ENCODE data around the gene KCTD13.

The KCTD13 gene

DNA sequence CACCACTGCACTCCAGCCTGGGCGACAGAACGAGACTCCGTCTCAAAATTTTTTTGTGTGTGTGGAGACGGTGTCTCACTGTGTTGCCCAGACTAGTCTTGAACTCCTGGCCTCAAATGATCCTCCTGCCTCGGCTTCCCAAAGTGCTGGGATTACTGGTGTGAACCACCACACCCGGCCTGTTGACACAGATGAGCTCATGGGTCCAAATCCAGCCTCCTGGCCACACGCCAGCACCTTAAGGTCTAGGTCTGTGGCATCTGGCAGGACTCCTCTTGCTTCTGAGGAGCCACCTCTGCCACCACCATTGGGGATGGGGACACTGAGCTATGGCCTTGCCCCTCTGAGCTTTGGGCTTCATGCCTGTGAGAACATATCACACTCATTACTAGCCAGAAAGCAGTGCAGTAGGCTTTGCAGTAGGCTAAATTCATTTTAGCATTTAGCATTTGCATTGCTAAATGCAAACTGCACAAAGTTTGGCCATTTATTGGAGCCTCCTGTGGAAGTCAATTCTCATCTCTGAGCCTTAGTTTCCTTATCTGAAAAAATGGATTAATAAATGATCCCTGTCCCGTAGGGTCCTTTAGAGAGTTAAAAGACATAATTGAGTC, 57.5 kb downstream of the KCTD13 start:
- no peak overlapping the region for H3K27ac ChIP-seq (ENCODE audit: low read depth, low read length)
- H3K27me3 ChIP-seq (ENCODE audit: control insufficient read depth in 1 of 2, insufficient read depth in 2 of 2, low read length in 2 of 2), result no peaks in the 10 kb centered on the region
- H3K9me3 ChIP-seq (ENCODE audit: control insufficient read depth in 1 of 2, low read length in 2 of 2), result no peaks in the 10 kb centered on the region
- peaks cover 3 to 4% of the 10 kb centered on the region in 2 donors for H3K4me1 ChIP-seq (ENCODE audit: control insufficient read depth in 1 of 2, insufficient read depth in 2 of 2, low read length in 2 of 2)
- H3K9ac ChIP-seq (ENCODE audit: low read depth in 1 of 2, low read length in 2 of 2), result no peak overlapping the region
- no peak overlapping the region for H3K4me3 ChIP-seq (ENCODE audit: low read depth in 1 of 2, low read length in 2 of 2)
- no peaks in the 10 kb centered on the region for H3K36me3 ChIP-seq (ENCODE audit: control insufficient read depth in 1 of 2, insufficient read depth in 2 of 2, low read length in 2 of 2)

GRCh38 chr16:29864205-29864604, 61.8 kb downstream of the KCTD13 start:
- H3K4me1 ChIP-seq (ENCODE audit: control insufficient read depth in 1 of 2, insufficient read depth in 2 of 2, low read length in 2 of 2), result peaks cover 19 to 24% of the 10 kb centered on the region in 2 donors
- no peak overlapping the region for H3K4me3 ChIP-seq (ENCODE audit: low read depth in 1 of 2, low read length in 2 of 2)
- no peaks in the 10 kb centered on the region for H3K9me3 ChIP-seq (ENCODE audit: control insufficient read depth in 1 of 2, low read length in 2 of 2)
- no peaks in the 10 kb centered on the region for H3K27me3 ChIP-seq (ENCODE audit: control insufficient read depth in 1 of 2, insufficient read depth in 2 of 2, low read length in 2 of 2)
- H3K9ac ChIP-seq (ENCODE audit: low read depth in 1 of 2, low read length in 2 of 2), result no peak overlapping the region
- H3K27ac ChIP-seq (ENCODE audit: low read depth, low read length), result no peak overlapping the region
- H3K36me3 ChIP-seq (ENCODE audit: control insufficient read depth in 1 of 2, insufficient read depth in 2 of 2, low read length in 2 of 2), result peaks cover 0 to 17% of the 10 kb centered on the region in 2 donors

DNA sequence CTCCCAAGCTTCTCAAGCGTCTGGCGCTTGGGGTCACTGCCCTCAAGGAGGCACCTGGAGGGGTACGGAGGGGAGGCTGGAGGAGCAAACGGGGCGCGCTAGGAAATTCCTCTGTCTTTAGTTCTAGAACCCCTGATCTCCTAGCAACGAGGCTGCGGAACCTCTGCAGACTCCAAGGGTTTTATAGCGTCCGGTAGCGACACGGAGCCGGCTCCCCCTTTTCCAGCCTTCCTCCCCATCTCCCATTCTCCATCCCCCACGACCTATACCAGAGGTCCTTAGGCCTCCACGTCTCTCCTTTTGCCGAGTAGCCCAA, 62.4 kb downstream of the KCTD13 start:
- no peaks in the 10 kb centered on the region for H3K27me3 ChIP-seq (ENCODE audit: control insufficient read depth in 1 of 2, insufficient read depth in 2 of 2, low read length in 2 of 2)
- H3K9ac ChIP-seq (ENCODE audit: low read depth in 1 of 2, low read length in 2 of 2), result peak overlapping the region; percentile 74 to 94
- peaks cover 19 to 24% of the 10 kb centered on the region in 2 donors for H3K4me1 ChIP-seq (ENCODE audit: control insufficient read depth in 1 of 2, insufficient read depth in 2 of 2, low read length in 2 of 2)
- H3K9me3 ChIP-seq (ENCODE audit: control insufficient read depth in 1 of 2, low read length in 2 of 2), result no peaks in the 10 kb centered on the region
- peak overlapping the region; percentile 54 to 87 for H3K4me3 ChIP-seq (ENCODE audit: low read depth in 1 of 2, low read length in 2 of 2)
- no peak overlapping the region for H3K27ac ChIP-seq (ENCODE audit: low read depth, low read length)
- H3K36me3 ChIP-seq (ENCODE audit: control insufficient read depth in 1 of 2, insufficient read depth in 2 of 2, low read length in 2 of 2), result peaks cover 3 to 22% of the 10 kb centered on the region in 2 donors

- H3K4me1 ChIP-seq (ENCODE audit: control insufficient read depth in 1 of 2, insufficient read depth in 2 of 2, low read length in 2 of 2), result peaks cover 19 to 24% of the 10 kb centered on the region in 2 donors
- H3K27ac ChIP-seq (ENCODE audit: low read depth, low read length), result peak within 1 kb of the TSS; percentile 64
- H3K4me3 ChIP-seq (ENCODE audit: low read depth in 1 of 2, low read length in 2 of 2), result peak within 1 kb of the TSS; percentile 87 to 97
- H3K27me3 ChIP-seq (ENCODE audit: control insufficient read depth in 1 of 2, insufficient read depth in 2 of 2, low read length in 2 of 2), result no peaks in the 10 kb centered on the region
- H3K36me3 ChIP-seq (ENCODE audit: control insufficient read depth in 1 of 2, insufficient read depth in 2 of 2, low read length in 2 of 2), result peaks cover 5 to 27% of the 10 kb centered on the region in 2 donors
- H3K9me3 ChIP-seq (ENCODE audit: control insufficient read depth in 1 of 2, low read length in 2 of 2), result no peaks in the 10 kb centered on the region
- H3K9ac ChIP-seq (ENCODE audit: low read depth in 1 of 2, low read length in 2 of 2), result peak within 1 kb of the TSS; percentile 74 to 94
Measured at GRCh38 chr16:29862884-29863668, 63.0 kb downstream of the KCTD13 start, which contains the start of gene CDIPT. Gene CDIPT (minus strand): TSS chr16:29863226. CDS start chr16:29862857, 369 bp downstream.

DNA sequence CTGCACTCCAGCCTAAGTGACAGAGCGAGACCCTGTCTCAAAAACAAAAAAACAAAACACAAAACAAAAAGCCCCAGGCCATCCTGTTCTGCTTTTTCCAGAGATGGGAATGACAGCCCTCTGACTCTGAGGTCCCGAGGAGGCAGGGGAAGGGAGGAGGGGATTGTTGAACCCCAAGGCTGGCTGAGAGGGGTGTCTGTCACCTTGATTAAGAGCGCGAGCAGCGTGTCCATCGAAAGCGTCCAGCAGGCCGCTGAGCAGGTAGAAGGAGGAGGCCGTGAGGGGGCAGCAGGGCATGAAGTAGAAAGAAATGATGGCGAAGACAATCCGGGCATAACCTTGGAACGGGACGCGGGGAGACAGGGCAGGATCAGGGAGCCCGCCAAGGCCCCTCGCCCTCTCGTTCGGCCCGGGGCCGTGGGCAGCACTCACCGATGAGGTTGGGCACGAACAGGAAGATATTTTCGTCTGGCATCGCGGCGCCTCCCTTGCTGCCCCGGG, 63.6 kb downstream of the KCTD13 start:
- Histone ChIP-seq H3K36me3 (ENCODE audit: control insufficient read depth in 1 of 2, insufficient read depth in 2 of 2, low read length in 2 of 2) (peaks cover 5 to 27% of the 10 kb centered on the region in 2 donors), H3K27me3 (ENCODE audit: control insufficient read depth in 1 of 2, insufficient read depth in 2 of 2, low read length in 2 of 2) (no peaks in the 10 kb centered on the region), H3K4me1 (ENCODE audit: control insufficient read depth in 1 of 2, insufficient read depth in 2 of 2, low read length in 2 of 2) (peaks cover 19 to 24% of the 10 kb centered on the region in 2 donors), H3K27ac (ENCODE audit: low read depth, low read length) (peak overlapping the region; percentile 42), H3K9ac (ENCODE audit: low read depth in 1 of 2, low read length in 2 of 2) (peak overlapping the region; percentile 74 to 94), H3K9me3 (ENCODE audit: control insufficient read depth in 1 of 2, low read length in 2 of 2) (no peaks in the 10 kb centered on the region), H3K4me3 (ENCODE audit: low read depth in 1 of 2, low read length in 2 of 2) (peak overlapping the region; percentile 87 to 97)

DNA sequence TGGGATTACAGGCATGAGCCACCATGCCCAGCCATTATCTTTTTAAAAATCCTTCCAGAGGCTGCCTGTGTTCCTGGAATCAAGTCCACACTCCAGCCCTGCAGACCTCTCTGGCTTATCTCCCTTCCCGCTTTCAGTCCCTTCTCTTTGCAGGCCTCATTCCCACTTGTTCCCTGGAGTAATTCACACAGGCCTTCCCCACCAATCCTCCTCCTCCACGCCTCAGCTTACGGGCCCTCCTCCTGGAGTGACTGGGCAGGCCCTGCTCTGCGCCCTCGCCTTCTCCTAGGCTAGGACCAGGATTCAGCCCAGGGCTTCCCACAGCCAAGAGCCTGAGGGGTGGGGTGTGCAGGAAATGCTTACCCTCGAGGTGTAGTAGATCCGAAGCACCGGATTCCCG, 65.8 kb downstream of the KCTD13 start:
- Histone ChIP-seq H3K9ac (ENCODE audit: low read depth in 1 of 2, low read length in 2 of 2) (no peak overlapping the region), H3K36me3 (ENCODE audit: control insufficient read depth in 1 of 2, insufficient read depth in 2 of 2, low read length in 2 of 2) (peaks cover 5 to 27% of the 10 kb centered on the region in 2 donors), H3K27me3 (ENCODE audit: control insufficient read depth in 1 of 2, insufficient read depth in 2 of 2, low read length in 2 of 2) (no peaks in the 10 kb centered on the region), H3K4me1 (ENCODE audit: control insufficient read depth in 1 of 2, insufficient read depth in 2 of 2, low read length in 2 of 2) (peaks cover 19 to 29% of the 10 kb centered on the region in 2 donors), H3K27ac (ENCODE audit: low read depth, low read length) (no peak overlapping the region), H3K9me3 (ENCODE audit: control insufficient read depth in 1 of 2, low read length in 2 of 2) (no peaks in the 10 kb centered on the region), H3K4me3 (ENCODE audit: low read depth in 1 of 2, low read length in 2 of 2) (no peak overlapping the region)

GRCh38 chr16:29858974-29859373, 67.1 kb downstream of the KCTD13 start:
- Histone ChIP-seq H3K27ac (ENCODE audit: low read depth, low read length) (no peak overlapping the region), H3K4me1 (ENCODE audit: control insufficient read depth in 1 of 2, insufficient read depth in 2 of 2, low read length in 2 of 2) (peaks cover 19 to 29% of the 10 kb centered on the region in 2 donors)

GRCh38 chr16:29858149-29858849, 67.7 kb downstream of the KCTD13 start:
- H3K27ac ChIP-seq (ENCODE audit: low read depth, low read length), result no peak overlapping the region

More at GRCh38 chr16:29858974-29859373, 67.1 kb downstream of the KCTD13 start:
- H3K9ac ChIP-seq (ENCODE audit: low read depth in 1 of 2, low read length in 2 of 2), result no peak overlapping the region
- H3K27me3 ChIP-seq (ENCODE audit: control insufficient read depth in 1 of 2, insufficient read depth in 2 of 2, low read length in 2 of 2), result no peaks in the 10 kb centered on the region
- H3K9me3 ChIP-seq (ENCODE audit: control insufficient read depth in 1 of 2, low read length in 2 of 2), result no peaks in the 10 kb centered on the region
- no peak overlapping the region for H3K4me3 ChIP-seq (ENCODE audit: low read depth in 1 of 2, low read length in 2 of 2)
- H3K36me3 ChIP-seq (ENCODE audit: control insufficient read depth in 1 of 2, insufficient read depth in 2 of 2, low read length in 2 of 2), result peaks cover 5 to 27% of the 10 kb centered on the region in 2 donors

DNA sequence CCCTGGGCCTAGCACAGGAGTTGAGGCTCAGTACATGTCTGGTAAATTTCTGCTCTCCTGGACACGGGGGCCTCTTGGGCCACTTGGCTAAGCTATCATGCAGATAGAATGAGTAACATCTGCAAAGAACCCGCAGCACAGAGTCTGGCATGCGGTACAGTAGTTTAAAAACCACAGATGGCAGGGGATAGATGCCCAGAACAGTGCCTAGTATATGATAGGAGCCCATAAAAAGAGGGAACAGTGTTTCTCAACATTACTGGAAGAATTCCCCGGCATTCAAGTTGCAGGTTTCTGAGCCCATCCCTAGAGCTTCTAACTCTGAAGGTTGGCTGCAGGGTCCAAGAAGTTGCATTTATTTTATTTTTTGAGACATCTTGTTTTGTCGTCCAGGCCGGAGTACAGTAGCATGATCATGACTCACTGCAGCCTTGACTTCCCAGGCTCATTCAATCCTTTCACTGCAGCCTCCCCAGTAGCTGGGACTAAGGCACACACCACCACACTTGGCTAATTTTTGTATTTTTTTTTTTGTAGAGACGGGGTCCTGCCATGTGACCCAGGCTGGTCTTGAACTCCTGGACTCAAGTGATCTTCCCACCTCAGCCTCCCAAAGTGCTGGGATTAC, 68.8 kb downstream of the KCTD13 start:
- no peak overlapping the region for H3K4me3 ChIP-seq (ENCODE audit: low read depth in 1 of 2, low read length in 2 of 2)
- peaks cover 5 to 27% of the 10 kb centered on the region in 2 donors for H3K36me3 ChIP-seq (ENCODE audit: control insufficient read depth in 1 of 2, insufficient read depth in 2 of 2, low read length in 2 of 2)
- no peaks in the 10 kb centered on the region for H3K27me3 ChIP-seq (ENCODE audit: control insufficient read depth in 1 of 2, insufficient read depth in 2 of 2, low read length in 2 of 2)
- no peaks in the 10 kb centered on the region for H3K9me3 ChIP-seq (ENCODE audit: control insufficient read depth in 1 of 2, low read length in 2 of 2)
- no peak overlapping the region for H3K27ac ChIP-seq (ENCODE audit: low read depth, low read length)
- no peak overlapping the region for H3K9ac ChIP-seq (ENCODE audit: low read depth in 1 of 2, low read length in 2 of 2)
- H3K4me1 ChIP-seq (ENCODE audit: control insufficient read depth in 1 of 2, insufficient read depth in 2 of 2, low read length in 2 of 2), result peaks cover 14 to 22% of the 10 kb centered on the region in 2 donors

More at GRCh38 chr16:29858149-29858849, 67.7 kb downstream of the KCTD13 start:
- Histone ChIP-seq H3K36me3 (ENCODE audit: control insufficient read depth in 1 of 2, insufficient read depth in 2 of 2, low read length in 2 of 2) (peaks cover 5 to 27% of the 10 kb centered on the region in 2 donors), H3K9me3 (ENCODE audit: control insufficient read depth in 1 of 2, low read length in 2 of 2) (no peaks in the 10 kb centered on the region), H3K4me1 (ENCODE audit: control insufficient read depth in 1 of 2, insufficient read depth in 2 of 2, low read length in 2 of 2) (peaks cover 16 to 25% of the 10 kb centered on the region in 2 donors), H3K27me3 (ENCODE audit: control insufficient read depth in 1 of 2, insufficient read depth in 2 of 2, low read length in 2 of 2) (no peaks in the 10 kb centered on the region), H3K4me3 (ENCODE audit: low read depth in 1 of 2, low read length in 2 of 2) (no peak overlapping the region), H3K9ac (ENCODE audit: low read depth in 1 of 2, low read length in 2 of 2) (no peak overlapping the region)
